Measurements from ENCODE around the gene KCNJ6.

Gene KCNJ6

GRCh38 chr21:37769656-37770055 lies 146.6 kb downstream of the KCNJ6 start:
- Histone ChIP-seq H3K4me1 (ENCODE audit: control extremely low read depth in 1 of 4, control insufficient read depth in 4 of 4, insufficient read depth in 4 of 4, low read length in 3 of 4) (no peaks in the 10 kb centered on the region), H3K27ac (ENCODE audit: insufficient read depth in 1 of 2, low read depth in 1 of 2, low read length in 2 of 2, poor library complexity in 1 of 2, severe bottlenecking in 2 of 2) (no peak overlapping the region), H3K4me3 (ENCODE audit: control insufficient read depth in 1 of 7, extremely low read depth in 1 of 7, insufficient read depth in 4 of 7, low read depth in 2 of 7, low read length in 6 of 7) (no peak overlapping the region), H3K9me3 (ENCODE audit: control extremely low read depth in 1 of 5, control insufficient read depth in 4 of 5, insufficient read depth in 2 of 5, low read depth in 1 of 5, low read length in 4 of 5) (no peaks in the 10 kb centered on the region), H3K27me3 (replicated peaks in 2 of 5; ENCODE audit: control insufficient read depth in 4 of 5, insufficient read depth in 5 of 5, low read length in 4 of 5) (peaks cover 0 to 8% (median 0%) of the 10 kb centered on the region in 5 experiments), H3K36me3 (ENCODE audit: control insufficient read depth in 4 of 4, insufficient read depth in 4 of 4, low read length in 3 of 4) (no peaks in the 10 kb centered on the region)
- 43% methylated on average over 1 of the region's 1 CpG for WGBS (ENCODE audit: insufficient coverage)
- ChIA-PET POLR2A (no interaction called here), CTCF (no interaction called here)
- DNase-seq: no peak

- Histone ChIP-seq H3K36me3 (ENCODE audit: control insufficient read depth in 4 of 4, insufficient read depth in 4 of 4, low read length in 3 of 4) (no peaks in the 10 kb centered on the region), H3K4me3 (ENCODE audit: control insufficient read depth in 1 of 7, extremely low read depth in 1 of 7, insufficient read depth in 4 of 7, low read depth in 2 of 7, low read length in 6 of 7) (no peak overlapping the region), H3K27me3 (replicated peaks in 2 of 5; ENCODE audit: control insufficient read depth in 4 of 5, insufficient read depth in 5 of 5, low read length in 4 of 5) (peaks cover 0 to 4% (median 0%) of the 10 kb centered on the region in 5 experiments), H3K4me1 (ENCODE audit: control extremely low read depth in 1 of 4, control insufficient read depth in 4 of 4, insufficient read depth in 4 of 4, low read length in 3 of 4) (no peaks in the 10 kb centered on the region), H3K27ac (ENCODE audit: insufficient read depth in 1 of 2, low read depth in 1 of 2, low read length in 2 of 2, poor library complexity in 1 of 2, severe bottlenecking in 2 of 2) (no peak overlapping the region), H3K9me3 (ENCODE audit: control extremely low read depth in 1 of 5, control insufficient read depth in 4 of 5, insufficient read depth in 2 of 5, low read depth in 1 of 5, low read length in 4 of 5) (no peaks in the 10 kb centered on the region)
- no peak for DNase-seq
- POLR2A ChIA-PET: no interaction called here
- 94% methylated on average over 3 of the region's 5 CpGs for WGBS (ENCODE audit: insufficient coverage)
- CTCF ChIA-PET: no interaction called here
Measured at GRCh38 chr21:37767984-37768383, 148.3 kb downstream of the KCNJ6 start.

GRCh38 chr21:37766129-37766528 lies 150.1 kb downstream of the KCNJ6 start:
- ChIA-PET POLR2A (no interaction called here), CTCF (no interaction called here)
- WGBS (ENCODE audit: insufficient coverage): 88% methylated on average over 1 of the region's 5 CpGs
- no peak overlapping the region for H3K27ac ChIP-seq (ENCODE audit: insufficient read depth in 1 of 2, low read depth in 1 of 2, low read length in 2 of 2, poor library complexity in 1 of 2, severe bottlenecking in 2 of 2)
- no peak overlapping the region for H3K4me3 ChIP-seq (ENCODE audit: control insufficient read depth in 1 of 7, extremely low read depth in 1 of 7, insufficient read depth in 4 of 7, low read depth in 2 of 7, low read length in 6 of 7)
- no peaks in the 10 kb centered on the region for H3K4me1 ChIP-seq (ENCODE audit: control extremely low read depth in 1 of 4, control insufficient read depth in 4 of 4, insufficient read depth in 4 of 4, low read length in 3 of 4)
- DNase-seq: no peak
- H3K9me3 ChIP-seq (ENCODE audit: control extremely low read depth in 1 of 5, control insufficient read depth in 4 of 5, insufficient read depth in 2 of 5, low read depth in 1 of 5, low read length in 4 of 5): no peaks in the 10 kb centered on the region
- peaks cover 0 to 2% (median 0%) of the 10 kb centered on the region in 5 experiments for H3K27me3 ChIP-seq (replicated peaks in 2 of 5; ENCODE audit: control insufficient read depth in 4 of 5, insufficient read depth in 5 of 5, low read length in 4 of 5)
- H3K36me3 ChIP-seq (ENCODE audit: control insufficient read depth in 4 of 4, insufficient read depth in 4 of 4, low read length in 3 of 4): no peaks in the 10 kb centered on the region

- no peak for DNase-seq
- no peaks in the 10 kb centered on the region for H3K9me3 ChIP-seq (ENCODE audit: control extremely low read depth in 1 of 5, control insufficient read depth in 4 of 5, insufficient read depth in 2 of 5, low read depth in 1 of 5, low read length in 4 of 5)
- H3K4me1 ChIP-seq (ENCODE audit: control extremely low read depth in 1 of 4, control insufficient read depth in 4 of 4, insufficient read depth in 4 of 4, low read length in 3 of 4): no peaks in the 10 kb centered on the region
- 100% methylated on average over 2 of the region's 5 CpGs for WGBS (ENCODE audit: insufficient coverage)
- H3K4me3 ChIP-seq (ENCODE audit: control insufficient read depth in 1 of 7, extremely low read depth in 1 of 7, insufficient read depth in 4 of 7, low read depth in 2 of 7, low read length in 6 of 7): no peak overlapping the region
- ChIA-PET CTCF (no interaction called here), POLR2A (no interaction called here)
- H3K27ac ChIP-seq (ENCODE audit: insufficient read depth in 1 of 2, low read depth in 1 of 2, low read length in 2 of 2, poor library complexity in 1 of 2, severe bottlenecking in 2 of 2): no peak overlapping the region
- H3K27me3 ChIP-seq (replicated peaks in 2 of 5; ENCODE audit: control insufficient read depth in 4 of 5, insufficient read depth in 5 of 5, low read length in 4 of 5): peaks cover 0 to 2% (median 0%) of the 10 kb centered on the region in 5 experiments
- H3K36me3 ChIP-seq (ENCODE audit: control insufficient read depth in 4 of 4, insufficient read depth in 4 of 4, low read length in 3 of 4): no peaks in the 10 kb centered on the region
Measured at GRCh38 chr21:37765221-37765900, 150.9 kb downstream of the KCNJ6 start.

GRCh38 chr21:37764691-37765090 lies 151.6 kb downstream of the KCNJ6 start:
- ChIA-PET POLR2A (no interaction called here), CTCF (no interaction called here)
- no peak for DNase-seq
- Histone ChIP-seq H3K36me3 (ENCODE audit: control insufficient read depth in 4 of 4, insufficient read depth in 4 of 4, low read length in 3 of 4) (no peaks in the 10 kb centered on the region), H3K27me3 (replicated peaks in 2 of 5; ENCODE audit: control insufficient read depth in 4 of 5, insufficient read depth in 5 of 5, low read length in 4 of 5) (peaks cover 0 to 2% (median 0%) of the 10 kb centered on the region in 5 experiments), H3K4me3 (ENCODE audit: control insufficient read depth in 1 of 7, extremely low read depth in 1 of 7, insufficient read depth in 4 of 7, low read depth in 2 of 7, low read length in 6 of 7) (no peak overlapping the region), H3K9me3 (ENCODE audit: control extremely low read depth in 1 of 5, control insufficient read depth in 4 of 5, insufficient read depth in 2 of 5, low read depth in 1 of 5, low read length in 4 of 5) (no peaks in the 10 kb centered on the region), H3K27ac (ENCODE audit: insufficient read depth in 1 of 2, low read depth in 1 of 2, low read length in 2 of 2, poor library complexity in 1 of 2, severe bottlenecking in 2 of 2) (no peak overlapping the region), H3K4me1 (ENCODE audit: control extremely low read depth in 1 of 4, control insufficient read depth in 4 of 4, insufficient read depth in 4 of 4, low read length in 3 of 4) (no peaks in the 10 kb centered on the region)
- 89% methylated on average over 1 of the region's 2 CpGs for WGBS (ENCODE audit: insufficient coverage)

GRCh38 chr21:37763298-37763697 lies 153.0 kb downstream of the KCNJ6 start:
- WGBS (ENCODE audit: insufficient coverage): no CpG with 5 or more reads among the region's 5 CpGs
- no peak overlapping the region for H3K27ac ChIP-seq (ENCODE audit: insufficient read depth in 1 of 2, low read depth in 1 of 2, low read length in 2 of 2, poor library complexity in 1 of 2, severe bottlenecking in 2 of 2)
- peaks cover 0 to 2% (median 0%) of the 10 kb centered on the region in 5 experiments for H3K27me3 ChIP-seq (replicated peaks in 2 of 5; ENCODE audit: control insufficient read depth in 4 of 5, insufficient read depth in 5 of 5, low read length in 4 of 5)
- H3K9me3 ChIP-seq (ENCODE audit: control extremely low read depth in 1 of 5, control insufficient read depth in 4 of 5, insufficient read depth in 2 of 5, low read depth in 1 of 5, low read length in 4 of 5): no peaks in the 10 kb centered on the region
- CTCF ChIA-PET: interaction anchor here (0.7 kb wide), 1 partner anchor 51 kb away, joined by 3 read pairs; no protein-coding TSS in a partner anchor
- H3K4me3 ChIP-seq (ENCODE audit: control insufficient read depth in 1 of 7, extremely low read depth in 1 of 7, insufficient read depth in 4 of 7, low read depth in 2 of 7, low read length in 6 of 7): no peak overlapping the region
- DNase-seq: no peak
- H3K36me3 ChIP-seq (ENCODE audit: control insufficient read depth in 4 of 4, insufficient read depth in 4 of 4, low read length in 3 of 4): no peaks in the 10 kb centered on the region
- POLR2A ChIA-PET: no interaction called here
- H3K4me1 ChIP-seq (ENCODE audit: control extremely low read depth in 1 of 4, control insufficient read depth in 4 of 4, insufficient read depth in 4 of 4, low read length in 3 of 4): no peaks in the 10 kb centered on the region

GRCh38 chr21:37762606-37763005 lies 153.7 kb downstream of the KCNJ6 start:
- no peak overlapping the region for H3K27ac ChIP-seq (ENCODE audit: insufficient read depth in 1 of 2, low read depth in 1 of 2, low read length in 2 of 2, poor library complexity in 1 of 2, severe bottlenecking in 2 of 2)
- H3K36me3 ChIP-seq (ENCODE audit: control insufficient read depth in 4 of 4, insufficient read depth in 4 of 4, low read length in 3 of 4): no peaks in the 10 kb centered on the region
- CTCF ChIA-PET: interaction anchor here (0.7 kb wide), 1 partner anchor 50 kb away, joined by 3 read pairs; no protein-coding TSS in a partner anchor
- POLR2A ChIA-PET: no interaction called here
- DNase-seq: peak in 1 of 3 donors; percentile 5
- peaks cover 0 to 2% (median 0%) of the 10 kb centered on the region in 5 experiments for H3K27me3 ChIP-seq (replicated peaks in 2 of 5; ENCODE audit: control insufficient read depth in 4 of 5, insufficient read depth in 5 of 5, low read length in 4 of 5)
- H3K4me1 ChIP-seq (ENCODE audit: control extremely low read depth in 1 of 4, control insufficient read depth in 4 of 4, insufficient read depth in 4 of 4, low read length in 3 of 4): no peaks in the 10 kb centered on the region
- no peak overlapping the region for H3K4me3 ChIP-seq (ENCODE audit: control insufficient read depth in 1 of 7, extremely low read depth in 1 of 7, insufficient read depth in 4 of 7, low read depth in 2 of 7, low read length in 6 of 7)
- 87% methylated on average over 12 of the region's 12 CpGs for WGBS (ENCODE audit: insufficient coverage)
- no peaks in the 10 kb centered on the region for H3K9me3 ChIP-seq (ENCODE audit: control extremely low read depth in 1 of 5, control insufficient read depth in 4 of 5, insufficient read depth in 2 of 5, low read depth in 1 of 5, low read length in 4 of 5)

Measured in common myeloid progenitor, CD34-positive (primary cell).